HG03520 (cell line): ENCODE data around the gene MCEE.
"Not testable (repeated sequence)": the region's sequence is repeated elsewhere in the genome, so short reads cannot be mapped to it uniquely, and the experiment has no call there.

Source experiments
- ATAC-seq: cut with Tn5 transposase; IDR thresholded peaks from one replicate; pipeline ENCODE4 v1.9.1; 2021; ENCODE audit warnings: mild to moderate bottlenecking, moderate library complexity; ENCODE audit not compliant: unreplicated experiment

The MCEE gene

GRCh38 chr2:71129114-71129901 is 721 bp downstream of the MCEE start:
- ATAC-seq: no peak

- no peak for ATAC-seq
Measured at GRCh38 chr2:71126957-71127356, 3.1 kb downstream of the MCEE start.

- no peak for ATAC-seq
Measured at GRCh38 chr2:71125506-71126294, 4.3 kb downstream of the MCEE start.

GRCh38 chr2:71122387-71123298 is 7.4 kb downstream of the MCEE start:
- ATAC-seq: no peak

GRCh38 chr2:71121479-71121878 is 8.6 kb downstream of the MCEE start:
- no peak for ATAC-seq

GRCh38 chr2:71120195-71120594 is 9.8 kb downstream of the MCEE start:
- no peak for ATAC-seq

- no peak for ATAC-seq
Measured at GRCh38 chr2:71117063-71117462, 13.0 kb downstream of the MCEE start.

- no peak for ATAC-seq
Measured at GRCh38 chr2:71113843-71114242, 16.2 kb downstream of the MCEE start.

- ATAC-seq: no peak
Measured at GRCh38 chr2:71108091-71108490, 21.9 kb downstream of the MCEE start.

GRCh38 chr2:71106463-71106862 is 23.6 kb downstream of the MCEE start:
- ATAC-seq: not testable (repeated sequence)

GRCh38 chr2:71103809-71104208 is 26.2 kb downstream of the MCEE start:
- no peak for ATAC-seq

- no peak for ATAC-seq
Measured at GRCh38 chr2:71102981-71103681, 26.9 kb downstream of the MCEE start.

GRCh38 chr2:71101656-71102055 is 28.4 kb downstream of the MCEE start:
- no peak for ATAC-seq

GRCh38 chr2:71100195-71100964 is 29.6 kb downstream of the MCEE start:
- no peak for ATAC-seq

- not testable (repeated sequence) for ATAC-seq
Measured at GRCh38 chr2:71092491-71093260, 37.4 kb downstream of the MCEE start.

- ATAC-seq: not testable (repeated sequence)
Measured at GRCh38 chr2:71091808-71092207, 38.2 kb downstream of the MCEE start.

GRCh38 chr2:71089475-71089874 is 40.6 kb downstream of the MCEE start:
- not testable (repeated sequence) for ATAC-seq

GRCh38 chr2:71085325-71086003 is 44.6 kb downstream of the MCEE start:
- not testable (repeated sequence) for ATAC-seq
